ENCODE measurements around the gene B9D1. TPM values are rescaled to one million over a fixed set of nuclear protein-coding genes. Genes with fewer than 3 reads are reported as not detected.
"Not testable (repeated sequence)": the region's sequence is repeated elsewhere in the genome, so short reads cannot be mapped to it uniquely, and the experiment has no call there.

Gene B9D1
- total RNA-seq, 1 donor from 2014 or later = 12.6 TPM

- DNase-seq (ENCODE audit: low spot score in 2 of 2) = no peak
Measured at GRCh38 chr17:19361326-19361725, 1.2 kb downstream of the B9D1 start.

GRCh38 chr17:19360772-19361171 lies 1.8 kb downstream of the B9D1 start:
- FAIRE-seq = no peak
- DNase-seq (ENCODE audit: low spot score in 2 of 2) = no peak

More at GRCh38 chr17:19361326-19361725, 1.2 kb downstream of the B9D1 start:
- FAIRE-seq = no peak

- FAIRE-seq = no peak
Measured at GRCh38 chr17:19359856-19360255, 2.7 kb downstream of the B9D1 start.

GRCh38 chr17:19359151-19359550 lies 3.4 kb downstream of the B9D1 start:
- DNase-seq (ENCODE audit: low spot score in 2 of 2) = no peak
- no peak for FAIRE-seq

More at GRCh38 chr17:19359856-19360255, 2.7 kb downstream of the B9D1 start:
- DNase-seq (ENCODE audit: low spot score in 2 of 2) = no peak

- DNase-seq (ENCODE audit: low spot score in 2 of 2) (no peak), FAIRE-seq (no peak)
Measured at GRCh38 chr17:19357761-19358160, 4.8 kb downstream of the B9D1 start.

GRCh38 chr17:19357351-19357750 lies 5.2 kb downstream of the B9D1 start:
- FAIRE-seq (no peak), DNase-seq (ENCODE audit: low spot score in 2 of 2) (no peak)

- FAIRE-seq (no peak), DNase-seq (ENCODE audit: low spot score in 2 of 2) (no peak)
Measured at GRCh38 chr17:19354748-19355147, 7.8 kb downstream of the B9D1 start.

- FAIRE-seq; DNase-seq (ENCODE audit: low spot score in 2 of 2): not testable (repeated sequence)
Measured at GRCh38 chr17:19353401-19353800, 9.1 kb downstream of the B9D1 start.

GRCh38 chr17:19348806-19349205 lies 13.7 kb downstream of the B9D1 start:
- DNase-seq (ENCODE audit: low spot score in 2 of 2) (no peak), FAIRE-seq (no peak)

GRCh38 chr17:19348081-19348650 lies 14.4 kb downstream of the B9D1 start:
- FAIRE-seq (no peak), DNase-seq (ENCODE audit: low spot score in 2 of 2) (no peak)

- FAIRE-seq (no peak), DNase-seq (ENCODE audit: low spot score in 2 of 2) (no peak)
Measured at GRCh38 chr17:19347323-19348080, 15.0 kb downstream of the B9D1 start.

- peak in 1 of 2 donors; percentile 65 for DNase-seq (ENCODE audit: low spot score in 2 of 2)
Measured at GRCh38 chr17:19346351-19347255, 15.9 kb downstream of the B9D1 start.

GRCh38 chr17:19345486-19346350 lies 16.8 kb downstream of the B9D1 start:
- no peak for DNase-seq (ENCODE audit: low spot score in 2 of 2)
- no peak for FAIRE-seq

More at GRCh38 chr17:19346351-19347255, 15.9 kb downstream of the B9D1 start:
- FAIRE-seq = no peak

- no peak for FAIRE-seq
- no peak for DNase-seq (ENCODE audit: low spot score in 2 of 2)
Measured at GRCh38 chr17:19345067-19345460, 17.5 kb downstream of the B9D1 start.

- DNase-seq (ENCODE audit: low spot score in 2 of 2) (no peak), FAIRE-seq (no peak)
Measured at GRCh38 chr17:19344311-19345066, 18.0 kb downstream of the B9D1 start.

- DNase-seq (ENCODE audit: low spot score in 2 of 2) (no peak), FAIRE-seq (no peak)
Measured at GRCh38 chr17:19343671-19344151, 18.8 kb downstream of the B9D1 start.

GRCh38 chr17:19343256-19343630 lies 19.3 kb downstream of the B9D1 start:
- no peak for DNase-seq (ENCODE audit: low spot score in 2 of 2)
- no peak for FAIRE-seq

- DNase-seq (ENCODE audit: low spot score in 2 of 2) = no peak
Measured at GRCh38 chr17:19342611-19343255, 19.8 kb downstream of the B9D1 start.

More at GRCh38 chr17:19342611-19343255, 19.8 kb downstream of the B9D1 start:
- FAIRE-seq = no peak

All from frontal cortex (tissue), 4 donors.